WTC11 (cell line): ENCODE data around the gene FBXO47.
"Not testable (repeated sequence)": the region's sequence is repeated elsewhere in the genome, so short reads cannot be mapped to it uniquely, and the experiment has no call there.

Source experiments
- CREB1 ChIP-seq: sonication (generic); formaldehyde crosslinking; IDR thresholded peaks from 2 replicates; pipeline ENCODE4 v1.8.0; 2023; ENCODE audit warnings: mild to moderate bottlenecking, missing genetic modification reagents
- CTCF ChIP-seq: fragments of 200-600 bp; IDR thresholded peaks from 2 replicates; pipeline ENCODE4 v1.8.0; 2022; ENCODE audit warnings: antibody characterized with exemption
- JUN ChIP-seq: sonication (generic); formaldehyde crosslinking; IDR thresholded peaks from 2 replicates; pipeline ENCODE4 v1.8.0; 2023; ENCODE audit warnings: mild to moderate bottlenecking, missing genetic modification reagents
- OVOL2 ChIP-seq: fragments of 250-450 bp; sonication (Bioruptor Pico); IDR thresholded peaks from 2 replicates; pipeline ENCODE4 v1.9.0; 2021; ENCODE audit warnings: mild to moderate bottlenecking, borderline replicate concordance
- TF ChIP-seq, protein P1 (sequence below): sonication (generic); formaldehyde crosslinking; IDR thresholded peaks from 2 replicates; pipeline ENCODE4 v1.8.1; 2022; ENCODE audit warnings: low read depth, missing genetic modification reagents, borderline replicate concordance
- TF ChIP-seq, protein P2 (sequence below): sonication (generic); formaldehyde crosslinking; IDR thresholded peaks from 2 replicates; pipeline ENCODE4 v1.8.1; 2023; ENCODE audit warnings: mild to moderate bottlenecking, missing genetic modification reagents

DNA sequence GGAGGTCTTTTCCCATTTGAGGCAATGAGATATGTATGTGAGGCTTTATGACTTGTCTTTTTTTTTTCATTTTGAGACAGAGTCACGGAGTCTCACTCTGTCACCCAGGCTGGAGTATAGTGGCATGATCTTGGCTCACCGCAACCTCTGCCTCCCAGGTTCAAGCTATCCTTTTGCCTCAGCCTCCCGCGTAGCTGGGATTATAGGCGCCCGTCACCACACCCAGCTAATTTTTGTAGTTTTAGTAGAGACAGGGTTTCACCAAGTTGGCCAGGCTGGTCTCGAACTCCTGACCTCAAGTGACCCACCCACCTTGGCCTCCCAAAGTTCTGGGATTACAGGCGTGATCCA, 55.5 kb downstream of the FBXO47 start:
- TF ChIP-seq CREB1 (CRISPR knock-in tag); OVOL2; CTCF; JUN (CRISPR knock-in tag): not testable (repeated sequence)
- TF ChIP-seq, protein P1, sequence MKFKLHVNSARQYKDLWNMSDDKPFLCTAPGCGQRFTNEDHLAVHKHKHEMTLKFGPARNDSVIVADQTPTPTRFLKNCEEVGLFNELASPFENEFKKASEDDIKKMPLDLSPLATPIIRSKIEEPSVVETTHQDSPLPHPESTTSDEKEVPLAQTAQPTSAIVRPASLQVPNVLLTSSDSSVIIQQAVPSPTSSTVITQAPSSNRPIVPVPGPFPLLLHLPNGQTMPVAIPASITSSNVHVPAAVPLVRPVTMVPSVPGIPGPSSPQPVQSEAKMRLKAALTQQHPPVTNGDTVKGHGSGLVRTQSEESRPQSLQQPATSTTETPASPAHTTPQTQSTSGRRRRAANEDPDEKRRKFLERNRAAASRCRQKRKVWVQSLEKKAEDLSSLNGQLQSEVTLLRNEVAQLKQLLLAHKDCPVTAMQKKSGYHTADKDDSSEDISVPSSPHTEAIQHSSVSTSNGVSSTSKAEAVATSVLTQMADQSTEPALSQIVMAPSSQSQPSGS (CRISPR knock-in tag): not testable (repeated sequence)
- TF ChIP-seq, protein P2, sequence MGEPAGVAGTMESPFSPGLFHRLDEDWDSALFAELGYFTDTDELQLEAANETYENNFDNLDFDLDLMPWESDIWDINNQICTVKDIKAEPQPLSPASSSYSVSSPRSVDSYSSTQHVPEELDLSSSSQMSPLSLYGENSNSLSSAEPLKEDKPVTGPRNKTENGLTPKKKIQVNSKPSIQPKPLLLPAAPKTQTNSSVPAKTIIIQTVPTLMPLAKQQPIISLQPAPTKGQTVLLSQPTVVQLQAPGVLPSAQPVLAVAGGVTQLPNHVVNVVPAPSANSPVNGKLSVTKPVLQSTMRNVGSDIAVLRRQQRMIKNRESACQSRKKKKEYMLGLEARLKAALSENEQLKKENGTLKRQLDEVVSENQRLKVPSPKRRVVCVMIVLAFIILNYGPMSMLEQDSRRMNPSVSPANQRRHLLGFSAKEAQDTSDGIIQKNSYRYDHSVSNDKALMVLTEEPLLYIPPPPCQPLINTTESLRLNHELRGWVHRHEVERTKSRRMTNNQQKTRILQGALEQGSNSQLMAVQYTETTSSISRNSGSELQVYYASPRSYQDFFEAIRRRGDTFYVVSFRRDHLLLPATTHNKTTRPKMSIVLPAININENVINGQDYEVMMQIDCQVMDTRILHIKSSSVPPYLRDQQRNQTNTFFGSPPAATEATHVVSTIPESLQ: not testable (repeated sequence)
